Peyer's patch (tissue), 4 donors: ENCODE measurements around the gene PDXP.

Experiments used
- CTCF ChIP-seq, 6 experiments: fragments of 450-650 bp in 4 of 6; fragments of 200-600 bp in 2 of 6; sonication (generic) in 1 of 6; IDR thresholded peaks; one replicate each; pipeline ENCODE4 v1.5.1; 2017 to 2019; ENCODE audit warnings: antibody characterized with exemption in 6 of 6, mild to moderate bottlenecking in 3 of 6, moderate library complexity in 1 of 6
- POLR2A ChIP-seq, 2 donors: fragments of 450-650 bp; IDR thresholded peaks; one replicate each; pipeline ENCODE4 v1.5.1; 2017; ENCODE audit warnings: antibody characterized with exemption in 2 of 2, mild to moderate bottlenecking in 2 of 2, moderate library complexity in 2 of 2

DNA sequence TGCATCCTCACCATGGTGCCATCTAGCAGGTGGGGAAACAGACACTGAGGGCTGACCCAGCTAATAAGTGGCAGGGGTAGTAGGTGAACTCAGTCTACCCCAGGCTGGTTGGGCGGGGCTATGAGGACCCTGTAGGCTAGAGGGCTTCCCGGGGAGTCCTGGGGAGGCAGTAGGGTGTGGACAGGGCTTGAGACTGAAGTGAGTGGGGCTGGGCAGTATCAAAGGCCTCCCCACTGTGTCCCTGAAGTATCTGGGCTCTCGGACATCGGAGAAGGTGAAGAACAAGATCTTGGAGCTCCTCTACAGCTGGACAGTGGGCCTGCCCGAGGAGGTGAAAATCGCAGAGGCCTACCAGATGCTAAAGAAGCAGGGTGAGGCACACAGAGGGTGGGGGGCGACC lies 38.5 kb upstream of the PDXP start:
- TF ChIP-seq POLR2A (IDR thresholded peaks at IDR 0.05) (no peak), CTCF (IDR thresholded peaks at IDR 0.05) (no peak)
